Astrocyte of the spinal cord (primary cell): Measurements from ENCODE around the gene EIF1AD.

ENCODE experiments used
- DNase-seq: peaks from one replicate; pipeline ENCODE4 v3.0.0; 2011; ENCODE audit warnings: low read depth, low spot score
- H3K4me3 ChIP-seq: 2 replicates; pipeline ENCODE4 v1.5.1; 2011; ENCODE audit warnings: low read depth, mild to moderate bottlenecking, low read length, moderate library complexity
- in situ Hi-C: cut with HindIII; loops from 2 replicates; pipeline ENCODE4 v1.10.0; 2017; ENCODE audit warnings: low sequenced_read_pairs
- TF ChIP-seq, protein P1 (sequence below): IDR thresholded peaks from 2 replicates; pipeline ENCODE4 v1.5.1; 2012; ENCODE audit warnings: low read depth, mild to moderate bottlenecking, low read length, inconsistent platforms

Gene EIF1AD

DNA sequence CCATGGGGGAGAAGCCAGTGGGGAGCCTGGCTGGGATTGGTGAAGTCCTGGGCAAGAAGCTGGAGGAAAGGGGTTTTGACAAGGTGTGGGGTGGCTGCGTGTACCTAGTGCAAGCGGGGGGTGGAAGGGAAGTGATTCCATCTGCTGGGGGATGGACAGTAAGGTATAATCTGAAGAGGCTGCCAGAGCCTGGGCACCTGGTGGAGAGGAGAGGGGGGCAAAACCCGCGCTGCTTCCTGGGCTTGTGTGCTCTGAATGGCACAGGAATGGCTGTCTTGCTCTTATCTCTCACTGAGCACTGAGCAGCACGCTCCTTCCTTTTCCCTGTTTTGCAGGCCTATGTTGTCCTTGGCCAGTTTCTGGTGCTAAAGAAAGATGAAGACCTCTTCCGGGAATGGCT lies 1.3 kb upstream of the EIF1AD start:
- peak overlapping the region; percentile 83 for H3K4me3 ChIP-seq
- TF ChIP-seq, protein P1, sequence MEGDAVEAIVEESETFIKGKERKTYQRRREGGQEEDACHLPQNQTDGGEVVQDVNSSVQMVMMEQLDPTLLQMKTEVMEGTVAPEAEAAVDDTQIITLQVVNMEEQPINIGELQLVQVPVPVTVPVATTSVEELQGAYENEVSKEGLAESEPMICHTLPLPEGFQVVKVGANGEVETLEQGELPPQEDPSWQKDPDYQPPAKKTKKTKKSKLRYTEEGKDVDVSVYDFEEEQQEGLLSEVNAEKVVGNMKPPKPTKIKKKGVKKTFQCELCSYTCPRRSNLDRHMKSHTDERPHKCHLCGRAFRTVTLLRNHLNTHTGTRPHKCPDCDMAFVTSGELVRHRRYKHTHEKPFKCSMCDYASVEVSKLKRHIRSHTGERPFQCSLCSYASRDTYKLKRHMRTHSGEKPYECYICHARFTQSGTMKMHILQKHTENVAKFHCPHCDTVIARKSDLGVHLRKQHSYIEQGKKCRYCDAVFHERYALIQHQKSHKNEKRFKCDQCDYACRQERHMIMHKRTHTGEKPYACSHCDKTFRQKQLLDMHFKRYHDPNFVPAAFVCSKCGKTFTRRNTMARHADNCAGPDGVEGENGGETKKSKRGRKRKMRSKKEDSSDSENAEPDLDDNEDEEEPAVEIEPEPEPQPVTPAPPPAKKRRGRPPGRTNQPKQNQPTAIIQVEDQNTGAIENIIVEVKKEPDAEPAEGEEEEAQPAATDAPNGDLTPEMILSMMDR: no peak
- DNase-seq: no peak
- in situ Hi-C loops: no loop called here

DNA sequence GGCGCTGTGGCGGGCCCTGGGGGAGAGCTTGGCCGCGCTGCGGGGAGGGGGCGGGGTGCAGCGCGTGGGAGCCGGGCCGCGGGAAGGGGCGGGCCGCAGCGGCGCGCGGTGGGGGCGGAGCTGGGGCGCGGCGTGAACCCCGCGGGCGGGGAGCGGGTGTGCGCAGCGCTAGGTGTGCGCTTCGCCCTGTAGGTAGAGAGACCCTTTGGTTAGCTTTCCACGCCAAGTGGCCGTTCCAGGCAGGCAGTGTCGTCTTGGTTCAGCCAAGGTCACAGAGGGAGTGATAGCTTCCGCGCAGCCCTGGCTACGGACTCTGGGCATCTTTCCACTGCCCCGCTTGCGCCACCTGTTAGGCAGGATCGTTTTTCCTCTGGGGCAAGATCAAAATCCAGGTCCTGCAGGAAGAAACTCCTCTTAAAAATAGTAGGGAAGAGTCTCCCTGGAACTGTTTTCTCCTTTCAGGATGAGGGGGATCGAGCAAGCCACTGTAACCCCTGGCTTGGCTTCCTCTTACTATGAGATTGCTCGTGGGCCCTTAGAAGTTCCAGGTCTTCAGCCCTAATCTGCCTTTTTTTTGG lies 780 bp upstream of the EIF1AD start:
- DNase-seq: peak; percentile 38

DNA sequence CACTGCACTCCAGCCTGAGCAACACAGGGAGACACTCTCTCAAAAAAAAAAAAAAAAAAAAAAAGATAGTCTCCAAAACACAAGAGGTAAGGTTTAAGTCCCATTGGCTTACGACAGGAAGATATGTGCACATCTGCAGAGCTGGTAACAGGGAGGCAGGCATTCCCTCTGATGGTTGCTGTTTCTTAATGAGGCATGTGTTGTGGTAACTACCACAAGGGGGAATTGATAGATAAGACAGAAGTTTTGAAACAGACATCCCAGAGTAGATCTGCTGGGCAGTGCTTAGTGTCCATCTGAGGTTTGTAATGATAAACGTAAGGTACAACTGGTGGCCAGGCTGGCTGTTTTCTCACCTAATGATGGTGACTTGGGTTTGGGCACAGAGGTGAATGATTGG lies 4.7 kb downstream of the EIF1AD start:
- no peak overlapping the region for H3K4me3 ChIP-seq
- in situ Hi-C loops: no loop called here
- TF ChIP-seq, protein P1: no peak
- DNase-seq: no peak

More for the DNA sequence above, 780 bp upstream of the EIF1AD start:
- peak overlapping the region; percentile 83 for H3K4me3 ChIP-seq
- TF ChIP-seq, protein P1: peak; percentile 11
- in situ Hi-C loops: no loop called here

DNA sequence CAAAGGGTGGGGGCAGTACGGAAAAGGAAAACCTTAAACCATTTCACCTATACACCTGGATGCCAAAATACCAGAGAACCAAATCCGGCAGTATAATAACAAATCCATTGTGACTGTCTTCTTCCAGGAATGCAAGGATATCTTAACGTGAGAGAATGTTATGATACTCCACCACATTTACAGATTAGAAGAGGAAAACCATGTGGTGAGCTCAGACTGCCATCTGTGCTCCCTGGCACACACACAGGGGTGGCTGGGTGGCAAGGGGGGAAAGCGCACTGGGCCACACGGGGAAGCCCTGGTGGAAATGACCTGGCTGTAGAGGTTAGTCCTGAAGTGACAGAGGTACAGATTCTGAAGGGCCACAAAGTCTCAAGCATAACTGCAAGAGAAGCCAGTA lies 9.9 kb downstream of the EIF1AD start:
- TF ChIP-seq, protein P1: no peak
- DNase-seq: no peak
- in situ Hi-C loops: no loop called here

DNA sequence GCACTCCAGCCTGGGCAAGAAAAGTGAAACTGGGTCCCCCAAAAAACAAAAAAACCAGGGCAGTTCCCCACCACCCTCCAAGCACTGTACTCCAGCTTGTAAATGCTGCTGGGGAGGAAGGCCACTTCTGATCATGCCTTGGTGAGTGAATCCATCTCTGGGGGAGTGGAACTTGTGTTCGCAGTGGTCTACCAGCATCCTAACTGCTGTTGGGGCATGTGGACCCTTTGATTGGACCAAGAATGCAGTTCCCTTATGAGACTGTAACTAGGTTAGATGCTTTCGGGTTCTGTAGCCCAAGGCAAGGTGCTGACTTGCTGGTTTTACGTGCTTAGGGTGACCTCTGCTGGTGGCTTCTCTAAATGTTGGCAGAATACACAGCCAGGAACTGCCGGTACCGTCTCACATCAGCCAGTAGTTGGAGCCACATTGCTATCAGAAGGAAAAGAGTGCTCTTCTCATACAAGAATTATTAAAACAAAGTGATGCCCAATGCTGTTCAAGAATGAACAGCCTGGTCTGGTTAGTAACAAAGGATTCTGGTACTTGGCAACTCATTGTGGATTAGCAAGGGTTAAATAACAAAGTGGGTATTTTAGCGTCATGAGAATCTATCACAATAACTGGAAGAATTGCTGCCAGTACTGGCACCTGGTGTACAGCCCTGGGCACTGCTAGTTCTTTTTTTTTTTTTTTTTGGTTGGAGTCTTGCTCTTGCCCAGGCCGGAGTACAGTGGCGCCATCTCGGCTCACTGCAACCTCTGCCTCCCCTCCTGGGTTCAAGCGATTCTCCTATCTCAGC lies 13.0 kb downstream of the EIF1AD start:
- TF ChIP-seq, protein P1: peak; percentile 89
- DNase-seq: peak; percentile 96
- no peak overlapping the region for H3K4me3 ChIP-seq

More for the DNA sequence above, 9.9 kb downstream of the EIF1AD start:
- no peak overlapping the region for H3K4me3 ChIP-seq

DNA sequence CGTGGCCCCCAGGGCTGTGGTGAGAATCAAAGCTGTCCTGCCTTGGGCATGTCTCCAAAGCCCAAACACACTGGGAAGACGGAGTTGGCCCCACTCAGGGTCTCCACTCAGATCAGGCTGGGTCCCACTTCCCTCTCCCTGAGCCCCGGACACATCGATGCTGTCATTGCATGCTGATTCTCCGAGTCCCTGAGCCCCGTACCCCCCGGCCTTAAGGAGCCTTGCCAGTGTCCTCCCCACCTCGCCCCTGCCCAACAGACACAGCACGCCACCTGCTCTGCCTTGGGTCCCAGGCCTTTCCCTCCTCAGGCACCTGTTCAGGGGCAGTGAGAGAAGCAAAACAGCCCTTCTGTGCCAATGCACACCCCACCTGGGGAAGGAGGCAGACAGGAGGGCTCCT lies 14.6 kb downstream of the EIF1AD start:
- DNase-seq: no peak
- no peak overlapping the region for H3K4me3 ChIP-seq
- TF ChIP-seq, protein P1: no peak
- in situ Hi-C loops: no loop called here

More for the DNA sequence above, 13.0 kb downstream of the EIF1AD start:
- in situ Hi-C loops: no loop called here
